Neuronal stem cell (in vitro differentiated cells): ENCODE data around the gene DDX56.

Source experiments
- DNase-seq: peaks from one replicate; pipeline ENCODE4 v3.0.0-alpha.2; 2013; ENCODE audit warnings: low spot score
- H2AFZ ChIP-seq: one replicate; pipeline ENCODE4 v1.6.1; 2013; ENCODE audit warnings: mild to moderate bottlenecking, low read length, inconsistent platforms
- H2AK5ac ChIP-seq: 2 replicates; pipeline ENCODE4 v1.6.1; 2013; ENCODE audit warnings: low read depth, mild to moderate bottlenecking, inconsistent platforms, low read length, moderate library complexity, mixed read lengths
- H2BK120ac ChIP-seq: 2 replicates; pipeline ENCODE4 v1.6.1; 2013; ENCODE audit warnings: low read depth, mild to moderate bottlenecking, inconsistent platforms, low read length, moderate library complexity, mixed read lengths
- H2BK12ac ChIP-seq: one replicate; pipeline ENCODE4 v1.6.1; 2013; ENCODE audit warnings: low read length, inconsistent platforms
- H2BK15ac ChIP-seq: 2 replicates; pipeline ENCODE4 v1.6.1; 2013; ENCODE audit warnings: mild to moderate bottlenecking, low read length, inconsistent platforms, mixed read lengths
- H2BK5ac ChIP-seq: one replicate; pipeline ENCODE4 v1.6.1; 2013; ENCODE audit warnings: inconsistent platforms, mild to moderate bottlenecking, low read length, moderate library complexity
- H3K14ac ChIP-seq: one replicate; pipeline ENCODE4 v1.6.1; 2013; ENCODE audit warnings: low read length, inconsistent platforms
- H3K18ac ChIP-seq: 2 replicates; pipeline ENCODE4 v1.6.1; 2013; ENCODE audit warnings: low read length, inconsistent platforms
- H3K23ac ChIP-seq: 2 replicates; pipeline ENCODE4 v1.6.1; 2013; ENCODE audit warnings: low read depth, mild to moderate bottlenecking, mixed read lengths, low read length, inconsistent platforms; ENCODE audit not compliant: poor library complexity
- H3K27ac ChIP-seq: replicated peaks from 3 replicates; pipeline ENCODE4 v1.5.1; 2013; ENCODE audit warnings: low read length, inconsistent platforms
- H3K27me3 ChIP-seq, 3 experiments: 2 replicates each; pipeline ENCODE4 v1.6.1; 2013; ENCODE audit warnings: low read length in 3 of 3, mild to moderate bottlenecking in 2 of 3, inconsistent platforms in 1 of 3, low read depth in 1 of 3, mixed read lengths in 1 of 3, moderate library complexity in 1 of 3; ENCODE audit not compliant: control insufficient read depth in 3 of 3, insufficient read depth in 3 of 3
- H3K36me3 ChIP-seq, 2 donors: replicated peaks in 1 of 2; 2 replicates each; pipeline ENCODE4 v1.6.1; 2013; ENCODE audit warnings: low read length in 2 of 2; ENCODE audit not compliant: control insufficient read depth in 2 of 2, insufficient read depth in 2 of 2
- H3K4ac ChIP-seq: 2 replicates; pipeline ENCODE4 v1.6.1; 2013; ENCODE audit warnings: inconsistent platforms, mild to moderate bottlenecking, low read length, moderate library complexity
- H3K4me1 ChIP-seq, 2 donors: 1 replicate in 1 of 2; 2 replicates in 1 of 2; pipeline ENCODE4 v1.6.1; 2013; ENCODE audit warnings: low read length in 2 of 2, low read depth in 1 of 2; ENCODE audit not compliant: control insufficient read depth in 2 of 2, insufficient read depth in 1 of 2
- H3K4me2 ChIP-seq: one replicate; pipeline ENCODE4 v1.6.1; 2013; ENCODE audit warnings: mild to moderate bottlenecking, low read length, inconsistent platforms; ENCODE audit not compliant: insufficient read depth, poor library complexity, severe bottlenecking
- H3K4me3 ChIP-seq, 2 donors: 2 replicates each; pipeline ENCODE4 v1.5.1; 2013; ENCODE audit warnings: low read length in 2 of 2, mild to moderate bottlenecking in 2 of 2, inconsistent platforms in 1 of 2, moderate library complexity in 1 of 2
- H3K79me1 ChIP-seq: one replicate; pipeline ENCODE4 v1.6.1; 2013; ENCODE audit warnings: low read depth, mild to moderate bottlenecking, inconsistent platforms, low read length, moderate library complexity
- H3K9ac ChIP-seq: one replicate; pipeline ENCODE4 v1.6.1; 2013; ENCODE audit warnings: mild to moderate bottlenecking, low read depth, low read length, inconsistent platforms; ENCODE audit not compliant: poor library complexity
- H3K9me3 ChIP-seq, 2 donors: replicated peaks in 1 of 2; 2 replicates each; pipeline versions ENCODE3 to v1.6.1; 2013; ENCODE audit warnings: low read length in 2 of 2, mild to moderate bottlenecking in 2 of 2, inconsistent platforms in 1 of 2, low read depth in 1 of 2, mixed read lengths in 1 of 2, moderate library complexity in 1 of 2; ENCODE audit not compliant: control insufficient read depth in 2 of 2, insufficient read depth in 1 of 2
- H4K8ac ChIP-seq: one replicate; pipeline ENCODE4 v1.6.1; 2013; ENCODE audit warnings: low read depth, mild to moderate bottlenecking, inconsistent platforms, low read length, moderate library complexity
- H4K91ac ChIP-seq: one replicate; pipeline ENCODE4 v1.6.1; 2013; ENCODE audit warnings: low read length, low read depth, mild to moderate bottlenecking, inconsistent platforms; ENCODE audit not compliant: poor library complexity
- WGBS, 2 donors: extraction: QIAGEN DNeasy Blood & Tissue Kit; methylation state at CpG; one replicate each; pipeline ENCODE4 v1.1.7; 2013; ENCODE audit warnings: missing lambda C conversion rate in 2 of 2, mixed read lengths in 1 of 2; ENCODE audit not compliant: insufficient read length in 2 of 2, insufficient replicate concordance in 1 of 2; ENCODE audit errors: extremely low coverage in 2 of 2; 5-methylcytosine and 5-hydroxymethylcytosine counted together

Gene DDX56

DNA sequence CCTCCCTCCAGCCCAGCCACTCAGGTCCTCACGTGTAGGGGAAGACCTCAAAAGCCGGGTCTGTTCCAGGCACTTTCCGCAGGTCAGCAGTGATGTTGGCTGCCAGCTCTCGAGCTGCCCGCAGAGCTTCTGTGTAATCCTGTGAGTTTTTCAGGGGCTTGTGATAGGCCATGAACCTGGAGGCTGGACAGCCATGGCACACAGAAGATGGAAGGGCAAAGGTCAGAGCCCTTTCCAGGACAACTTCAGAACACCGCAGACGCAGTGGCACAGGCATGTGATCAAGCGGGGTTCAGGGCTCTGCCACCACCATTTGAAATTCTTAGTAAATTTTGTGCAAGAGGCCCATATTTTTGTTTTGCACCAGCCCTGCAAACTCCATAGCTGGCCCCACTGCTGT lies 56.5 kb downstream of the DDX56 start:
- no peak overlapping the region for H2AK5ac ChIP-seq
- H3K9me3 ChIP-seq, result peaks cover 0 to 2% of the 10 kb centered on the region in 2 donors
- H4K8ac ChIP-seq, result peak overlapping the region; percentile 65
- peaks cover 2% of the 10 kb centered on the region for H3K79me1 ChIP-seq
- H3K18ac ChIP-seq, result no peak overlapping the region
- no peak overlapping the region for H3K4ac ChIP-seq
- no peak overlapping the region for H3K27ac ChIP-seq
- H3K4me1 ChIP-seq, result no peaks in the 10 kb centered on the region
- no peak overlapping the region for H2BK12ac ChIP-seq
- no peak overlapping the region for H2BK120ac ChIP-seq
- WGBS, 2 donors, result no CpG with 5 or more reads among the region's 8 CpGs
- no peaks in the 10 kb centered on the region for H3K36me3 ChIP-seq
- H4K91ac ChIP-seq, result no peak overlapping the region
- H2BK5ac ChIP-seq, result peak overlapping the region; percentile 39
- no peak overlapping the region for H3K4me2 ChIP-seq
- peak overlapping the region; percentile 94 for H3K14ac ChIP-seq
- no peak overlapping the region for H3K23ac ChIP-seq
- H3K27me3 ChIP-seq, result peaks cover 0 to 24% (median 3%) of the 10 kb centered on the region in 3 experiments
- no peak overlapping the region for H3K9ac ChIP-seq
- DNase-seq, result no peak
- no peak overlapping the region for H2BK15ac ChIP-seq
- H2AFZ ChIP-seq, result no peak overlapping the region
- H3K4me3 ChIP-seq, result no peak overlapping the region
